GM21825 (cell line): Measurements from ENCODE around the gene OR5L2.
"Not testable (repeated sequence)": the region's sequence is repeated elsewhere in the genome, so short reads cannot be mapped to it uniquely, and the experiment has no call there.

Experiments
- ATAC-seq: cut with Tn5 transposase; IDR thresholded peaks from one replicate; pipeline ENCODE4 v1.9.1; 2021; ENCODE audit warnings: mild to moderate bottlenecking, moderate library complexity; ENCODE audit not compliant: unreplicated experiment

Gene OR5L2

GRCh38 chr11:55826919-55827318, at the start of gene OR5L2:
Gene OR5L2, plus strand, starts transcription at chr11:55827219. Its CDS starts 0 bp downstream, at chr11:55827219.
- ATAC-seq: no peak

DNA sequence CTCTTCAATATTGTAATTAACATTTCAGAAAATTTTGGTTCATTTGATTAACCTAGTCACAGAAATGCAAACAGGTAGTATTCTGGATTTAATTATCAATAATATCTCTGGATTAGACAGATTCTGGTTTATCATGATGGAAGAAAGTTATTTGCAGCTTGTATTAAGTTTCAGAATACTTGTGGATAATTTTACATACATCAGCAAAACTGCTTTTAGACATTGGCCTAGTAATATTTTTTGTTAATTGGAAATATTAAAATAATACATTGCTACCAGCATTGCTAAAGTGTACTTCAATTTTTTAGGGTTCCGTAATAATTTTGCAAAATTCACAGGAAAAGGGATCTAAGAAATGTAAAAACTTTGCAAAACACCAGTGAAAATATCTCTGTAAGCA, 35.4 kb upstream of the OR5L2 start:
- ATAC-seq: no peak

- ATAC-seq: no peak
Observed at GRCh38 chr11:55793321-55793720, 33.7 kb upstream of the OR5L2 start.

- ATAC-seq: no peak
Observed at GRCh38 chr11:55795256-55795655, 31.8 kb upstream of the OR5L2 start, which contains the start of gene OR5D14. Gene OR5D14, plus strand, starts transcription at chr11:55795556. Its CDS starts 0 bp downstream, at chr11:55795556.

DNA sequence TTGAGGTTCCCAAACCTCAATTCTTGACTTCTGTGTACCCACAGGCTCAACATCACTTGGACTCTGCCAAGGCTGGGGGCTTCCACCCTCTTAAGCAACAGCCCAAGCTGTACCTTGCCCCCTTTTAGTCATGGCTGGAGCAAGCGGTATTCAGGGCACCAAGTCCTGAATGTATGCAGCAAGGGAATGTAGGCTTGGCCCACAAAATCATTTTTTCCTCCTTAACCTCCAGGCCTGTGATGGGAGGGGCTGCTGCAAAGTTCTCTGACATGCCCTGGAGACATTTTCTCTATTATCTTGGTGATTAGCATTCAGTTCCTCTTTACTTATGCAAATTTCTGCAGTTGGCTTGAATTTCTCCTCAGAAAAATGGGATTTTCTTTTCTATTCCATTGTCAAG, 20.8 kb upstream of the OR5L2 start:
- ATAC-seq: no peak

DNA sequence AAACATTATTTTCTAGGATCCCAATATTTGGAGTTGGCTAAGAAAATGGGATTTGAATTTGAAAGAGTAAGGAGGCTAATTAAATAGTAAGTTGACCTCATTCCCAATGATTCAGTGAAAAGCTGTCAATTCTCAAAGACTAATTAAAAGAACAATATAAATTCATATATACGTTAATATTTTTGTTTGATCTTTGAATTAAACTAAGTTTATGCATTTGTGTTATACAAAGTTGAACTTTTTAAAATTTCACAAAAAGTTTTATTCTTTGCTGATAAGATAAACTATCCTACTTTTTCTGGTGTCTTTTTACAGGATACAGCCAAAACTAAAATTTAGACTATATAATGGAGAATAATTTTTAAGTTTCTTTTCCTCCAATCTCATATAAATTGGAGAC, 16.0 kb upstream of the OR5L2 start, which contains the start of gene OR5L1:
OR5L1 (plus strand) TSS at position 301 of the 400 bp plus-strand sequence. CDS start 100 bp downstream, outside the sequence.
- ATAC-seq: no peak

DNA sequence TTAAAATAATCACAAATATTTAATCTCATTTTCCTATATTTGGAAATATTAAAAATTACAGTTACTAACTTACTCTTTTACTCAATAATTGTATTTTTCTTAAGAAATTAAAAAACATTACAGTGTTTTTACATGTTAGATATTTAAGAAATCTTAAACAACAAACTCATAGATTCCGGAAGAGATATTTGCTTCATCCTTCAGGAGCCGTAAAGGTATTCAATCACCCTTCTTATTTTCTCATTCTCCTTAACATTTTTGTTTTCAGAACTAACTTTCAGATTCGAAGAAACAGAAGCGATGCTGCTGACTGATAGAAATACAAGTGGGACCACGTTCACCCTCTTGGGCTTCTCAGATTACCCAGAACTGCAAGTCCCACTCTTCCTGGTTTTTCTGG, 7.7 kb upstream of the OR5L2 start, which contains the start of gene OR5D18:
OR5D18 (plus strand) TSS at position 301 of the 400 bp plus-strand sequence; CDS start at position 301, 0 bp downstream.
- no peak for ATAC-seq

- no peak for ATAC-seq
Observed at GRCh38 chr11:55838452-55838851, 11.4 kb downstream of the OR5L2 start, which contains the start of gene OR5D16. Gene OR5D16, plus strand, starts transcription at chr11:55838752. Its CDS starts 0 bp downstream, at chr11:55838752.

DNA sequence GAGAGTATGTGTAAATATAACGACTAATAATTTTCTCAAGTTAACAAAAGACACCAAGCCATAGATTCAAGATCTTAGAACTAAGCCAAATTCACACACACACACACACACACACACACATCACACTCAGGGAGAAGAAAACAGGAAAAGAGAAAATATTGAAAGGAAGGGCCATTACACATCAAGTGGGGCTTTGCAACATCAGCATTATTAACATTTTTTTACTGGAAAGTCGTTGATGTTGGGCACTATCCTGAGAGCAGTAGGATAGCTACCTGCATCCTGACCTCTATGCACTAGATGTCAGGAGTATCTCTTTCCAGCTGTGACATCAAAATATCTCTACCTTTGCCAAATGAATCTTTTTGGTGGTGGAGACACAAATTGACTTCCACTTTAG, 20.4 kb downstream of the OR5L2 start:
- ATAC-seq: no peak

DNA sequence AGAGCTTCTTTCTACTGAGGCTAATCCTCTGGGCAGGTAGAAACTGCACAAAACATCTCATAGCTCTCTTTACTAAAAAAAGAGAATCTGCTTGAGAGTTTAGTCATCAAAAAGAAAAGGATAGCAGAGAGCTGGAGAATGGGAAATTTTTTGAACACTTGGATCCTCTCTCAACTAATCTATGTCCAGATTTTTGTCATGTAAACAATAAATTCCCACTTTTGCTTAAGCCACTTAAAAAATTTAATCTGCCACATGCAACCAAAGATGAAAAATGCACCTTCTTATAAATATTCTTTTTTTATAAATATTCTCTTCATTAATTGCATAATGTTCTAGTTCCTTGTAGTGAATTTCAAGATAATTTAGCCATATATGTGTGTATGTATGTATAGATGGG, 22.0 kb downstream of the OR5L2 start:
- no peak for ATAC-seq

GRCh38 chr11:55852141-55852540, 25.1 kb downstream of the OR5L2 start:
- no peak for ATAC-seq

DNA sequence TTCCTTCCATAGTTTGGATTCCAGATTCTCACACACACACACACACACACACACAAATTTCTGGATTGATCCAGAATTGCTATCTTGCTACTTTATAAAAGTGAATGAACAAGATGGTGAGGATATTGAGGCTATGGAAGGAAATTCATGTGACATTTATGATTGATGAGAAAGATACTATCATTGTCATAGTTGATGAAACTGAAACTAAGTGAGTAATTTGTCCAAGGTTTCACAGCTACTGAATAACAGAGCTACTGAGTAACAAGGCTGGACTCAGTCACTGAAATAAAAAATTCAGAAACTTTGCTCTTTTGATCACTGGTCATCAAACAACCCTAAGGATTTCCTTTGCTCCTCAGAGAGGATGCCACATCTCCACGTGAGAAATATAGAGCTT, 27.7 kb downstream of the OR5L2 start:
- no peak for ATAC-seq

GRCh38 chr11:55867354-55867753, 40.3 kb downstream of the OR5L2 start:
- not testable (repeated sequence) for ATAC-seq

GRCh38 chr11:55872731-55873130, 45.7 kb downstream of the OR5L2 start:
- ATAC-seq: not testable (repeated sequence)

- ATAC-seq: not testable (repeated sequence)
Observed at GRCh38 chr11:55873146-55873545, 46.1 kb downstream of the OR5L2 start.
